Measurements from ENCODE around the gene OCIAD2.
"Not testable (repeated sequence)": the region's sequence is repeated elsewhere in the genome, so short reads cannot be mapped to it uniquely, and the experiment has no call there.

The OCIAD2 gene

GRCh38 chr4:48907706-48908477 is 1.3 kb upstream of the OCIAD2 start:
- no peak for DNase-seq (ENCODE audit: low spot score)

- DNase-seq (ENCODE audit: low spot score), result no peak
Measured at GRCh38 chr4:48905363-48906015, 1.1 kb downstream of the OCIAD2 start.

GRCh38 chr4:48904541-48905142 is 1.9 kb downstream of the OCIAD2 start:
- DNase-seq (ENCODE audit: low spot score), result no peak

- DNase-seq (ENCODE audit: low spot score), result no peak
Measured at GRCh38 chr4:48904101-48904500, 2.5 kb downstream of the OCIAD2 start.

GRCh38 chr4:48902266-48902665 is 4.3 kb downstream of the OCIAD2 start:
- DNase-seq (ENCODE audit: low spot score), result no peak

- no peak for DNase-seq (ENCODE audit: low spot score)
Measured at GRCh38 chr4:48901196-48901595, 5.4 kb downstream of the OCIAD2 start.

- no peak for DNase-seq (ENCODE audit: low spot score)
Measured at GRCh38 chr4:48899950-48900349, 6.6 kb downstream of the OCIAD2 start.

GRCh38 chr4:48899432-48899749 is 7.2 kb downstream of the OCIAD2 start:
- DNase-seq (ENCODE audit: low spot score), result no peak

GRCh38 chr4:48898733-48899431 is 7.7 kb downstream of the OCIAD2 start:
- DNase-seq (ENCODE audit: low spot score), result no peak

- no peak for DNase-seq (ENCODE audit: low spot score)
Measured at GRCh38 chr4:48896845-48897244, 9.7 kb downstream of the OCIAD2 start.

- DNase-seq (ENCODE audit: low spot score), result no peak
Measured at GRCh38 chr4:48891028-48891619, 15.4 kb downstream of the OCIAD2 start.

- DNase-seq (ENCODE audit: low spot score), result not testable (repeated sequence)
Measured at GRCh38 chr4:48889750-48890149, 16.8 kb downstream of the OCIAD2 start.

- not testable (repeated sequence) for DNase-seq (ENCODE audit: low spot score)
Measured at GRCh38 chr4:48881646-48882045, 24.9 kb downstream of the OCIAD2 start.

GRCh38 chr4:48879561-48880442 is 26.8 kb downstream of the OCIAD2 start:
- no peak for DNase-seq (ENCODE audit: low spot score)

GRCh38 chr4:48877827-48878535 is 28.6 kb downstream of the OCIAD2 start:
- no peak for DNase-seq (ENCODE audit: low spot score)

GRCh38 chr4:48864696-48865095 is 41.9 kb downstream of the OCIAD2 start:
- not testable (repeated sequence) for DNase-seq (ENCODE audit: low spot score)

- DNase-seq (ENCODE audit: low spot score), result no peak
Measured at GRCh38 chr4:48863728-48864127, 42.8 kb downstream of the OCIAD2 start.

- DNase-seq (ENCODE audit: low spot score), result no peak
Measured at GRCh38 chr4:48862661-48863060, 43.9 kb downstream of the OCIAD2 start.

- DNase-seq (ENCODE audit: low spot score), result no peak
Measured at GRCh38 chr4:48862038-48862437, 44.5 kb downstream of the OCIAD2 start.

GRCh38 chr4:48858130-48858529 is 48.4 kb downstream of the OCIAD2 start:
- DNase-seq (ENCODE audit: low spot score), result no peak

GRCh38 chr4:48854982-48855381 is 51.6 kb downstream of the OCIAD2 start:
- no peak for DNase-seq (ENCODE audit: low spot score)
